GM23338 (cell line): ENCODE measurements around the gene PCSK1N. TPM values are rescaled to one million over a fixed set of nuclear protein-coding genes. Genes with fewer than 3 reads are reported as not detected.

Experiments
- polyA plus RNA-seq: library from polyadenylated mRNA; unstranded; fragments of >200 nt; fragmentation: Nextera tagmentation; extraction: Ambion mirVana; gene quantifications from 2 replicates; pipeline ENCODE4 v1.2.1, GENCODE V29; 2016
- total RNA-seq: library from RNA; depleted of rRNA; stranded (reverse); fragments of >200 nt; shearing (Covaris generic); gene quantifications from 2 replicates; pipeline ENCODE4 v1.2.3, GENCODE V29; 2014; rRNA removed

Gene PCSK1N
- total and polyA plus RNA-seq, 2 experiments from 2014 or later, result 12.8 to 15.6 TPM

Other genes starting within 250 kb of the PCSK1N start
- 24.2 and 34.9 TPM in 2 replicates for gene WDR13, start 238.1 kb downstream of the PCSK1N start, total RNA-seq
- 19.3 and 24.9 TPM in 2 replicates for gene WDR13, start 238.1 kb downstream of the PCSK1N start, polyA plus RNA-seq
- gene WAS, start 151.8 kb downstream of the PCSK1N start, total RNA-seq, result 0.12 and 0.56 TPM in 2 replicates
- 0.12 and 0.32 TPM in 2 replicates for gene WAS, start 151.8 kb downstream of the PCSK1N start, polyA plus RNA-seq
- gene SUV39H1, start 138.9 kb downstream of the PCSK1N start, total RNA-seq, result 14.1 and 15.2 TPM in 2 replicates
- gene SUV39H1, start 138.9 kb downstream of the PCSK1N start, polyA plus RNA-seq, result 9.0 and 9.5 TPM in 2 replicates
- gene GLOD5, start 73.9 kb downstream of the PCSK1N start, total RNA-seq, result not detected in 2 replicates
- gene GLOD5, start 73.9 kb downstream of the PCSK1N start, polyA plus RNA-seq, result not detected in 2 replicates
- not detected in 2 replicates for gene GATA1, start 49.0 kb downstream of the PCSK1N start, total RNA-seq
- not detected in 2 replicates for gene GATA1, start 49.0 kb downstream of the PCSK1N start, polyA plus RNA-seq
- 49.8 and 61.2 TPM in 2 replicates for gene HDAC6, start 33.5 kb downstream of the PCSK1N start, total RNA-seq
- gene HDAC6, start 33.5 kb downstream of the PCSK1N start, polyA plus RNA-seq, result 29.7 and 33.0 TPM in 2 replicates
- gene ERAS, start 9.1 kb downstream of the PCSK1N start, total RNA-seq, result 1.3 TPM in 1 of 2 replicates, not detected in the other
- gene ERAS, start 9.1 kb downstream of the PCSK1N start, polyA plus RNA-seq, result 1.7 and 2.4 TPM in 2 replicates
- gene TIMM17B, start 62.2 kb upstream of the PCSK1N start, total RNA-seq, result 61.3 and 67.1 TPM in 2 replicates
- 147 and 158 TPM in 2 replicates for gene TIMM17B, start 62.2 kb upstream of the PCSK1N start, polyA plus RNA-seq
- gene PQBP1, start 62.3 kb upstream of the PCSK1N start, total RNA-seq, result 53.2 and 63.4 TPM in 2 replicates
- gene PQBP1, start 62.3 kb upstream of the PCSK1N start, polyA plus RNA-seq, result 121 and 130 TPM in 2 replicates
- gene SLC35A2, start 76.0 kb upstream of the PCSK1N start, total RNA-seq, result 16.4 and 17.7 TPM in 2 replicates
- gene SLC35A2, start 76.0 kb upstream of the PCSK1N start, polyA plus RNA-seq, result 13.0 and 20.6 TPM in 2 replicates
- 336 and 359 TPM in 2 replicates for gene PIM2, start 83.4 kb upstream of the PCSK1N start, total RNA-seq
- 232 and 237 TPM in 2 replicates for gene PIM2, start 83.4 kb upstream of the PCSK1N start, polyA plus RNA-seq
- gene OTUD5, start 122.0 kb upstream of the PCSK1N start, total RNA-seq, result 45.4 and 56.5 TPM in 2 replicates
- gene OTUD5, start 122.0 kb upstream of the PCSK1N start, polyA plus RNA-seq, result 23.5 and 28.7 TPM in 2 replicates
- 5.3 and 5.6 TPM in 2 replicates for gene KCND1, start 136.2 kb upstream of the PCSK1N start, total RNA-seq
- 2.7 and 3.2 TPM in 2 replicates for gene KCND1, start 136.2 kb upstream of the PCSK1N start, polyA plus RNA-seq
- gene GRIPAP1, start 166.7 kb upstream of the PCSK1N start, total RNA-seq, result 32.7 and 39.1 TPM in 2 replicates
- 57.1 and 62.2 TPM in 2 replicates for gene GRIPAP1, start 166.7 kb upstream of the PCSK1N start, polyA plus RNA-seq
- gene TFE3, start 207.7 kb upstream of the PCSK1N start, total RNA-seq, result 63.3 and 83.8 TPM in 2 replicates
- 20.8 and 21.4 TPM in 2 replicates for gene TFE3, start 207.7 kb upstream of the PCSK1N start, polyA plus RNA-seq
- 6.8 and 9.9 TPM in 2 replicates for gene CCDC120, start 223.4 kb upstream of the PCSK1N start, total RNA-seq
- 3.3 and 3.6 TPM in 2 replicates for gene CCDC120, start 223.4 kb upstream of the PCSK1N start, polyA plus RNA-seq
- gene PRAF2, start 238.4 kb upstream of the PCSK1N start, total RNA-seq, result 6.3 and 7.7 TPM in 2 replicates
- gene PRAF2, start 238.4 kb upstream of the PCSK1N start, polyA plus RNA-seq, result 22.1 and 24.3 TPM in 2 replicates
- 26.2 and 36.2 TPM in 2 replicates for gene WDR45, start 244.3 kb upstream of the PCSK1N start, total RNA-seq
- 24.9 and 28.8 TPM in 2 replicates for gene WDR45, start 244.3 kb upstream of the PCSK1N start, polyA plus RNA-seq